ENCODE measurements around the gene GPR148. TPM values are rescaled to one million over a fixed set of nuclear protein-coding genes. Genes with fewer than 3 reads are reported as not detected.
"Not testable (repeated sequence)": the region's sequence is repeated elsewhere in the genome, so short reads cannot be mapped to it uniquely, and the experiment has no call there.

The GPR148 gene
- total RNA-seq, 1 experiment from 2014 or later, result not detected

GRCh38 chr2:130729322-130730299 lies 741 bp downstream of the GPR148 start:
- Histone ChIP-seq H3K4me1 (ENCODE audit: control insufficient read depth in 1 of 2, insufficient read depth in 2 of 2, low read length in 2 of 2) (peaks cover 0 to 7% of the 10 kb centered on the region in 2 experiments; a peak in 2 of 4 replicates), H3K4me3 (replicated peaks in 1 of 2; ENCODE audit: low read depth in 1 of 2, low read length in 2 of 2) (no peak overlapping the region), H3K79me2 (ENCODE audit: insufficient read depth, low read length) (no peaks in the 10 kb centered on the region), H3K27me3 (ENCODE audit: insufficient read depth, low read length) (no peaks in the 10 kb centered on the region), H3K9me3 (ENCODE audit: control insufficient read depth in 1 of 2, insufficient read depth in 1 of 2, low read depth in 1 of 2, low read length in 2 of 2) (no peaks in the 10 kb centered on the region), H2AFZ (ENCODE audit: low read depth, low read length, poor library complexity, severe bottlenecking) (no peak overlapping the region), H3K9me2 (ENCODE audit: insufficient read depth) (no peaks in the 10 kb centered on the region), H3K36me3 (ENCODE audit: control insufficient read depth in 1 of 2, insufficient read depth in 2 of 2, low read length in 2 of 2) (no peaks in the 10 kb centered on the region), H3K9ac (ENCODE audit: low read length) (no peak overlapping the region), H3K27ac (ENCODE audit: low read depth, low read length) (no peak overlapping the region), H3K4me2 (ENCODE audit: low read length) (no peak overlapping the region), H4K20me1 (ENCODE audit: insufficient read depth) (no peaks in the 10 kb centered on the region)
- POLR2A ChIA-PET, result no interaction called here
- TF ChIP-seq CBX3 (IDR thresholded peaks at IDR 0.05; ENCODE audit: low read depth) (no peak), ZNF274 (IDR thresholded peaks at IDR 0.05; ENCODE audit: low read depth, low read length) (no peak), SIN3A (IDR thresholded peaks at IDR 0.05; ENCODE audit: low read depth) (no peak), EZH2phosphoT487 (IDR thresholded peaks at IDR 0.05; ENCODE audit: borderline replicate concordance) (no peak), YY1 (IDR thresholded peaks at IDR 0.05; ENCODE audit: extremely low read depth, insufficient replicate concordance, low read depth, low read length) (no peak), POLR2AphosphoS5 (IDR thresholded peaks at IDR 0.05; ENCODE audit: low read depth, low read length) (no peak), ZBTB33 (IDR thresholded peaks at IDR 0.05; ENCODE audit: extremely low read depth, insufficient replicate concordance, low read length) (no peak), SP1 (IDR thresholded peaks at IDR 0.05; ENCODE audit: low read depth) (no peak), ELF1 (IDR thresholded peaks at IDR 0.05; ENCODE audit: borderline replicate concordance, low read depth) (no peak), REST (IDR thresholded peaks at IDR 0.05; ENCODE audit: low read depth) (no peak), ZFX (IDR thresholded peaks at IDR 0.05) (no peak), CEBPB (IDR thresholded peaks at IDR 0.05; ENCODE audit: low read depth) (no peak), SRF (IDR thresholded peaks at IDR 0.05; ENCODE audit: low read depth) (no peak), EGR1 (IDR thresholded peaks at IDR 0.05; ENCODE audit: low read depth) (no peak)
- intact Hi-C loops (cut with micrococcal nuclease), result no loop called here
- RAD21 ChIA-PET (ENCODE audit: low non-redundant PET in 1 of 2, low total read pairs in 2 of 2, uncharacterized antibody in 2 of 2, unreplicated experiment in 2 of 2), result no interaction called here
- no peak for ATAC-seq
- BruUV-seq (replicated peaks), result no TSS peak
- CTCF ChIA-PET, result no interaction called here
- DNase-seq (ENCODE audit: low read depth, low spot score), result no peak

- RAD21 ChIA-PET (ENCODE audit: low non-redundant PET in 1 of 2, low total read pairs in 2 of 2, uncharacterized antibody in 2 of 2, unreplicated experiment in 2 of 2); H3K9me2 ChIP-seq (ENCODE audit: insufficient read depth); H3K36me3 ChIP-seq (ENCODE audit: control insufficient read depth in 1 of 2, insufficient read depth in 2 of 2, low read length in 2 of 2); H3K4me3 ChIP-seq (replicated peaks in 1 of 2; ENCODE audit: low read depth in 1 of 2, low read length in 2 of 2); H3K9ac ChIP-seq (ENCODE audit: low read length); H3K4me2 ChIP-seq (ENCODE audit: low read length); H3K27ac ChIP-seq (ENCODE audit: low read depth, low read length); H2AFZ ChIP-seq (ENCODE audit: low read depth, low read length, poor library complexity, severe bottlenecking); H3K27me3 ChIP-seq (ENCODE audit: insufficient read depth, low read length); DNase-seq (ENCODE audit: low read depth, low spot score); CTCF ChIA-PET; ATAC-seq; POLR2A ChIA-PET; intact Hi-C loops (cut with micrococcal nuclease); H3K79me2 ChIP-seq (ENCODE audit: insufficient read depth, low read length); H4K20me1 ChIP-seq (ENCODE audit: insufficient read depth); BruUV-seq (replicated peaks); H3K4me1 ChIP-seq (ENCODE audit: control insufficient read depth in 1 of 2, insufficient read depth in 2 of 2, low read length in 2 of 2); H3K9me3 ChIP-seq (ENCODE audit: control insufficient read depth in 1 of 2, insufficient read depth in 1 of 2, low read depth in 1 of 2, low read length in 2 of 2): not testable (repeated sequence)
Observed at GRCh38 chr2:130732257-130732656, 3.4 kb downstream of the GPR148 start.

Measured in HCT116 (cell line).